HUES64 (cell line): ENCODE results near the gene UGT1A9.

ENCODE experiments used
- H3K27ac ChIP-seq: 2 replicates; pipeline ENCODE4 v1.7.0; 2013; ENCODE audit warnings: low read depth, low read length, inconsistent platforms
- H3K27me3 ChIP-seq: 2 replicates; pipeline ENCODE4 v1.6.1; 2013; ENCODE audit warnings: mild to moderate bottlenecking, low read length; ENCODE audit not compliant: insufficient read depth
- H3K36me3 ChIP-seq: 2 replicates; pipeline ENCODE4 v1.6.1; 2013; ENCODE audit warnings: mild to moderate bottlenecking, low read length; ENCODE audit not compliant: insufficient read depth
- H3K4me1 ChIP-seq: 2 replicates; pipeline ENCODE4 v1.6.1; 2013; ENCODE audit warnings: mild to moderate bottlenecking, low read length, moderate library complexity; ENCODE audit not compliant: insufficient read depth
- H3K4me3 ChIP-seq: 2 replicates; pipeline ENCODE4 v1.5.1; 2013; ENCODE audit warnings: mild to moderate bottlenecking, low read length, moderate library complexity
- H3K9ac ChIP-seq: 2 replicates; pipeline ENCODE4 v1.6.1; 2013; ENCODE audit warnings: mild to moderate bottlenecking, low read depth, low read length
- H3K9me3 ChIP-seq: 2 replicates; pipeline ENCODE4 v1.6.1; 2013; ENCODE audit warnings: low read depth, low read length; ENCODE audit not compliant: insufficient read depth
- WGBS: fragments of 150-250, 120-280 bp; methylation state at CpG from one replicate; pipeline ENCODE4 v1.1.7; 2013; ENCODE audit warnings: missing lambda C conversion rate; 5-methylcytosine and 5-hydroxymethylcytosine counted together

UGT1A9 gene

GRCh38 chr2:233821196-233821595 is 149.5 kb downstream of the UGT1A9 start:
- 87% methylated on average over 3 of the region's 3 CpGs for WGBS
- H3K27me3 ChIP-seq, result no peaks in the 10 kb centered on the region

GRCh38 chr2:233821709-233822100 is 150.0 kb downstream of the UGT1A9 start:
- WGBS, result 92% methylated on average over 8 of the region's 8 CpGs
- H3K9ac ChIP-seq, result no peak overlapping the region
- H3K27ac ChIP-seq, result no peak overlapping the region
- H3K4me1 ChIP-seq, result no peaks in the 10 kb centered on the region
- H3K36me3 ChIP-seq, result no peaks in the 10 kb centered on the region
- H3K27me3 ChIP-seq, result no peaks in the 10 kb centered on the region
- H3K4me3 ChIP-seq, result no peak overlapping the region
- H3K9me3 ChIP-seq, result no peaks in the 10 kb centered on the region

More at GRCh38 chr2:233821196-233821595, 149.5 kb downstream of the UGT1A9 start:
- Histone ChIP-seq H3K36me3 (no peaks in the 10 kb centered on the region), H3K27ac (no peak overlapping the region), H3K9me3 (no peaks in the 10 kb centered on the region), H3K4me1 (no peaks in the 10 kb centered on the region), H3K4me3 (no peak overlapping the region), H3K9ac (no peak overlapping the region)

GRCh38 chr2:233822101-233822771 is 150.5 kb downstream of the UGT1A9 start:
- H3K27me3 ChIP-seq, result no peaks in the 10 kb centered on the region
- H3K9ac ChIP-seq, result no peak overlapping the region
- H3K36me3 ChIP-seq, result no peaks in the 10 kb centered on the region
- H3K27ac ChIP-seq, result no peak overlapping the region
- 94% methylated on average over 21 of the region's 21 CpGs for WGBS
- H3K9me3 ChIP-seq, result no peaks in the 10 kb centered on the region
- H3K4me1 ChIP-seq, result no peaks in the 10 kb centered on the region
- no peak overlapping the region for H3K4me3 ChIP-seq
